GM18517 (cell line): Measurements from ENCODE around the gene RAD50.
"Not testable (repeated sequence)": the region's sequence is repeated elsewhere in the genome, so short reads cannot be mapped to it uniquely, and the experiment has no call there.

Experiments used
- ATAC-seq: cut with Tn5 transposase; IDR thresholded peaks from one replicate; pipeline ENCODE4 v1.9.1; 2021; ENCODE audit warnings: mild to moderate bottlenecking, moderate library complexity; ENCODE audit not compliant: unreplicated experiment

RAD50 gene

GRCh38 chr5:132628814-132629213, 72.0 kb downstream of the RAD50 start:
- ATAC-seq, result no peak

- ATAC-seq, result peak; percentile 71
Measured at GRCh38 chr5:132629230-132629944, 72.6 kb downstream of the RAD50 start.

- ATAC-seq, result not testable (repeated sequence)
Measured at GRCh38 chr5:132633587-132633986, 76.8 kb downstream of the RAD50 start.

GRCh38 chr5:132635873-132636272, 79.1 kb downstream of the RAD50 start:
- ATAC-seq, result peak; percentile 49

GRCh38 chr5:132637241-132637640, 80.5 kb downstream of the RAD50 start:
- no peak for ATAC-seq

- ATAC-seq, result peak; percentile 71
Measured at GRCh38 chr5:132639706-132640130, 82.9 kb downstream of the RAD50 start.

- ATAC-seq, result no peak
Measured at GRCh38 chr5:132640613-132641012, 83.8 kb downstream of the RAD50 start.

- peak; percentile 31 for ATAC-seq
Measured at GRCh38 chr5:132641241-132641723, 84.5 kb downstream of the RAD50 start.

- no peak for ATAC-seq
Measured at GRCh38 chr5:132641841-132642240, 85.1 kb downstream of the RAD50 start.

GRCh38 chr5:132644177-132644576, 87.4 kb downstream of the RAD50 start:
- ATAC-seq, result no peak

GRCh38 chr5:132646583-132647266, 89.9 kb downstream of the RAD50 start:
- no peak for ATAC-seq

GRCh38 chr5:132647473-132647872, 90.7 kb downstream of the RAD50 start:
- no peak for ATAC-seq

- no peak for ATAC-seq
Measured at GRCh38 chr5:132648355-132648754, 91.6 kb downstream of the RAD50 start.

GRCh38 chr5:132651838-132652469, 95.2 kb downstream of the RAD50 start:
- no peak for ATAC-seq

GRCh38 chr5:132653716-132654115, 96.9 kb downstream of the RAD50 start:
- no peak for ATAC-seq

GRCh38 chr5:132655821-132656773, 99.3 kb downstream of the RAD50 start:
- ATAC-seq, result no peak

GRCh38 chr5:132656774-132657355, 100.1 kb downstream of the RAD50 start:
- no peak for ATAC-seq

- ATAC-seq, result no peak
Measured at GRCh38 chr5:132657676-132658380, 101.1 kb downstream of the RAD50 start, which contains the start of gene IL13. Gene IL13, plus strand, starts transcription at chr5:132658173. Its CDS starts 14 bp downstream, at chr5:132658187.
